ENCODE results near the gene ECEL1. TPM values are rescaled to one million over a fixed set of nuclear protein-coding genes. Genes with fewer than 3 reads are reported as not detected.

ECEL1 gene, protein sequence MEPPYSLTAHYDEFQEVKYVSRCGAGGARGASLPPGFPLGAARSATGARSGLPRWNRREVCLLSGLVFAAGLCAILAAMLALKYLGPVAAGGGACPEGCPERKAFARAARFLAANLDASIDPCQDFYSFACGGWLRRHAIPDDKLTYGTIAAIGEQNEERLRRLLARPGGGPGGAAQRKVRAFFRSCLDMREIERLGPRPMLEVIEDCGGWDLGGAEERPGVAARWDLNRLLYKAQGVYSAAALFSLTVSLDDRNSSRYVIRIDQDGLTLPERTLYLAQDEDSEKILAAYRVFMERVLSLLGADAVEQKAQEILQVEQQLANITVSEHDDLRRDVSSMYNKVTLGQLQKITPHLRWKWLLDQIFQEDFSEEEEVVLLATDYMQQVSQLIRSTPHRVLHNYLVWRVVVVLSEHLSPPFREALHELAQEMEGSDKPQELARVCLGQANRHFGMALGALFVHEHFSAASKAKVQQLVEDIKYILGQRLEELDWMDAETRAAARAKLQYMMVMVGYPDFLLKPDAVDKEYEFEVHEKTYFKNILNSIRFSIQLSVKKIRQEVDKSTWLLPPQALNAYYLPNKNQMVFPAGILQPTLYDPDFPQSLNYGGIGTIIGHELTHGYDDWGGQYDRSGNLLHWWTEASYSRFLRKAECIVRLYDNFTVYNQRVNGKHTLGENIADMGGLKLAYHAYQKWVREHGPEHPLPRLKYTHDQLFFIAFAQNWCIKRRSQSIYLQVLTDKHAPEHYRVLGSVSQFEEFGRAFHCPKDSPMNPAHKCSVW
- total RNA-seq, result not detected in 2 replicates

DNA sequence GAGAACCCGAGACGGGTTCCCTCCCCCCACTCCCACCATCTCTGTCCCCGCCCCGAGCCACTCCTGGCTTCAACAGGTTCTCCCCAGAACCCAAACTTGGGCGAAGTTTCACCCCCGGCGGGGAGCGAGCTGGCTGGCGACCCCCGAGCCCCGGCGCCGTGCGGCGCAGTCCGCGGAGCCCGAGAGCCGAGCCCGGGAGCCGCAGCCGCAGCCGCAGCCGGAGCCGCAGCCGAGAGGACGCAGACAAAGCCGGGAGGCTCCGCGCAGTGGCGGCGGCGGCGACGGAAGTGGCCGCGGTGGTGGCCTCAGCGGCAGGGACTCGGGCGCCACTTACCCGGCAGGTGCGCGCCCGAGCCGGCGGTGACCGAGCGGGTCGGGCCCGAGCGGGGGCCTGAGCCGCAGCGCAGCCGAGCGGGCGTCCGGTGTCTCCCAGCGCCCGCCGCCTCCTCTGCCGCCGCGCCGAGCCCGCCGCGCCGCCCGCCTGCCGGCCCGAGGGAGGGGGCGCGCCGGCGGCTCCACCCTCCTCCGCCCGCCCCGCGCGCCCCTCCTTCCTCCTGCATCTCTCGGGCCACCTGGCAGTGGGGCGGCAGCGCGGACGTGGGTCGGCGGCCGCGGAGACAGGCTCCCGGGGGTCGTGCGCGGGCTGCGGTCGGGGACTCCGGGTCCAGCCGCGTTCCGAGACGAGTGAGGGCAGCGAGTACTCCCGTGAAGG, at the start of gene ECEL1:
Gene ECEL1 (minus strand): TSS at position 450 of the 712 bp plus-strand sequence. CDS start 1,181 bp downstream, outside the sequence.

DNA sequence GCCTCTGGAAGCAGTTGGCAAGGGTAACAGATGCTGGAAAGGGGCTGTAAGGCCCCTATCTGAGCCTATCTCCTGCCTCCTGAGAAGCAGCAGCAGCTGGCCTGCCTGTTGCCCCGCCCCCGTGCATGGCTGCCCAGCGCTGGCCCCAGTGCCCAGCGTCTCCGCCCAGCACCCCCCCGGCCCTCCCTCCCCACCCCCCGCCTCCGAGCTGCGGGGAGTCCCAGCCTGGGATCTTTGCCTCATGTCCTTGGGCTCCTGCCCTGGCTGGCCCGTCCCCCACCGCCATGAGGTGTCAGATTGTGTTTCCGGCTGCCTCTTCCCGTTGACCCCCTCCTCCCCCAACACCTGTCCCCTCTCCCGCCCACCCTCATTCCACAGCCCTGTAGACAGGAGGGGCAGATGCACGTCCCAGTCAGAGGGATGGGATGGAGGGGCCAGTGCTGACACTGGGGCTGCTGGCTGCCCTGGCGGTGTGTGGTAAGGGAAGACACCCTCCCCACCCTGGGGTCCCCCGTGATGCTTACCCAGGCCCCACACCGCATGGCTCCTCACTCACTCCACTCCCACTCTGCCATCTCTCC, 38.2 kb upstream of the ECEL1 start, which contains the start of gene CHRND:
Gene CHRND (plus strand): TSS at position 370 of the 581 bp plus-strand sequence. CDS start 56 bp downstream, at position 426.

DNA sequence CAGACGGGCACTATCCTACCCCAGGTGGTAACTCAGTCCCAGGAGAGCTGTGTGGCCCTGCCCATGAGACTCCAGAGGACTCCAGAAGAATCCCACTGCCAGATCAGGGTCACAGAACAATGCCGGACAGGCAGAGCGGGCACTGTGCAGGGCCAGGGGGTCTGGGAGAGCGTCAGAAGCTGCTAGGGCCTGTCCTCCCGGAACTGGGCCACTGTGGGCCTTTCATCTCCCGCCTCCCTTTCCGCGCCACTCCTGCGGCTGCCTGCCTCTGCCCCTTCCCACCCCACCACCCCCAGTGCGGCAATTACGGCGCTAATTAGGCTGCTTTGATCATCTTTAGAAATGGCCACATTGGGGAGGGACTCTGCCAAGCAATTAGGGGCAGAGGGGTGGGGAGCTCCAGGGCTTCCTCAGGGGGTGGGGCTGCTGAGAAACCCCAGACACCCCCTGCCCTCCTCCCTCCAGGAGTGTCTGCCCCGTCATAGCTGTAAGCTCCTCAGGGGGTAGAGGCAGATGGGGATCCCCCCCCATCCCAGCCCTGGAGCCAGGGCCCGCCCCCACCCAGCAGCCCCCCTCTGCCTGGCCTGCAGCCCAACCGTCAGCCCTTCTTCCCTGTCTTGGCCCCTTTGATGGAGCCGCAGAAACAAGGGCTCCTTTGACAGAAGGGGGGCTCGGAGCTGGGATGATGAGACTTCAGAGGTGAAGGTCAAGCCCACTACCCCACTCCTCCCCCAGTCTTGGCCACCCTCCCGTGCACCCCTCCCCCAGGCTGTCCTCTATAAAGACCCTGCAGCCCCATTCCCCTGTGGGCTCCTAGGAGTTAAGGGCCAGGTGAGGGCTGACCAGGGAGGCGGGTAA, 32.2 kb upstream of the ECEL1 start, which contains the start of gene PRSS56:
Gene PRSS56 (plus strand): TSS at position 808 of the 858 bp plus-strand sequence. CDS start 211 bp downstream, outside the sequence.

DNA sequence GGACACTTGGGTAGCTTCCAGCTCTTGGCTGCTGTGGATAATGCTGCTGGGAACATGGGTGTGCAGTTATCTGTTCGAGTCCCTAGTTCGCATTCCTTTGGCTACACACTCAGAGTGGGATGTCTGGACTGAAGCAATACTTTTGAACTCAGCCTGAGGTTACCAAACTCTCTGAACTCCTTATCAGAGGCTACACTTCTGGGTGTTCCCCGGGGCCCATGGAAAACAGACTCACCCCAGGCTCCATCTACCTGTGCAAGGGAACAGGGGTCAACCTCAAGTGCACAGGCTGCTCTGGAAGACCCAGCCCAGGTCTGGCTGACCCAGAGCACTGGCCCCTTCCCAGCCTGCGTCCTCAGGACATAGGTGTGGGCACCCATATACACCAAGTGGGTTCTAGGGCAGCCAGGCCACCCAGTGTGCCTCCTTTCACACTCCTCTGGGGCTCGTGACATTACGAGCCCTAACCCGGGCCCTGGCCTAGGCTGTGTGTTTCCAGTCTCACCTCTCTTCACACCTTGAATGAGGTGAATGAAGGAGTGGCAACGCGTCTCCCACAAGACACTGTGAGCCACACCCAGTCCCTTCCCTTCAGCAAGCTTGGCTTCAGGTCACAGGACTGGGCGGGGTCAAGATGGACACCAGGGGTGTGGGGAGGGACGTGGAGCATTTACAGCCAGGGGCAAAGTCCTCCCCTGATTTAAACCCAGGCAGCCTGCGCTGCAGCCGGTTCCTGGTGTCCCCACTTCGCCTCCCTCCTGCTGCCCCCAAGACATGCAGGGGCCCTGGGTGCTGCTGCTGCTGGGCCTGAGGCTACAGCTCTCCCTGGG, 32.0 kb downstream of the ECEL1 start, which contains the start of gene ALPI:
Gene ALPI (plus strand): TSS at position 728 of the 830 bp plus-strand sequence. CDS start 47 bp downstream, at position 775.

Other genes starting within 250 kb of the ECEL1 start
- gene ALPP, start 109.1 kb downstream of the ECEL1 start, total RNA-seq, result not detected in 2 replicates
- not detected in 2 replicates for gene ALPG, start 81.0 kb downstream of the ECEL1 start, total RNA-seq
- gene ALPI, start 31.7 kb downstream of the ECEL1 start, total RNA-seq, result not detected in 2 replicates
- not detected in 2 replicates for gene PRSS56, start 32.6 kb upstream of the ECEL1 start, total RNA-seq
- not detected in 2 replicates for gene CHRND, start 38.3 kb upstream of the ECEL1 start, total RNA-seq
- not detected in 2 replicates for gene CHRNG, start 51.9 kb upstream of the ECEL1 start, total RNA-seq
- gene TIGD1, start 62.7 kb upstream of the ECEL1 start, total RNA-seq, result 0.97 and 2.4 TPM in 2 replicates
- gene EIF4E2, start 62.9 kb upstream of the ECEL1 start, total RNA-seq, result 103 TPM in 2 replicates
- gene EFHD1, start 145.8 kb upstream of the ECEL1 start, total RNA-seq, result 0.06 and 0.16 TPM in 2 replicates
- gene GIGYF2, start 209.5 kb upstream of the ECEL1 start, total RNA-seq, result 28.8 and 75.6 TPM in 2 replicates

Measured in bladder microvascular endothelial cell (primary cell).